Measurements from ENCODE around the gene CALHM2. TPM values are rescaled to one million over a fixed set of nuclear protein-coding genes. Genes with fewer than 3 reads are reported as not detected.

The CALHM2 gene
- total RNA-seq, 2 donors from 2014 or later: 98.4 to 113 TPM

- no peak for TF ChIP-seq CTCF (IDR thresholded peaks at IDR 0.05)
- Histone ChIP-seq H3K9me3 (no peaks in the 10 kb centered on the region), H3K27ac (peak overlapping the region; percentile 93 to 96), H3K4me1 (ENCODE audit: control insufficient read depth in 1 of 2, low read depth in 2 of 2) (peaks cover 59 to 68% of the 10 kb centered on the region in 2 donors), H3K36me3 (peaks cover 30% of the 10 kb centered on the region), H3K27me3 (replicated peaks; ENCODE audit: insufficient read depth) (no peaks in the 10 kb centered on the region), H3K4me3 (peak overlapping the region; percentile 91)
- no peak for DNase-seq (ENCODE audit: low spot score)
- no peak for ATAC-seq (ENCODE audit: insufficient number of reproducible peaks, low FRiP score, low read depth)
Observed at GRCh38 chr10:103449208-103450144, 2.7 kb downstream of the CALHM2 start.

GRCh38 chr10:103448746-103449145 lies 3.4 kb downstream of the CALHM2 start:
- Histone ChIP-seq H3K9me3 (no peaks in the 10 kb centered on the region), H3K36me3 (peaks cover 37% of the 10 kb centered on the region), H3K27me3 (replicated peaks; ENCODE audit: insufficient read depth) (no peaks in the 10 kb centered on the region), H3K4me1 (ENCODE audit: control insufficient read depth in 1 of 2, low read depth in 2 of 2) (peaks cover 59 to 72% of the 10 kb centered on the region in 2 donors), H3K4me3 (peak overlapping the region; percentile 91), H3K27ac (peak overlapping the region; percentile 73 to 96)
- ATAC-seq (ENCODE audit: insufficient number of reproducible peaks, low FRiP score, low read depth) (peak; percentile 44), DNase-seq (ENCODE audit: low spot score) (no peak)
- TF ChIP-seq CTCF (IDR thresholded peaks at IDR 0.05): no peak

- H3K27ac ChIP-seq: peak overlapping the region; percentile 73 to 96
- H3K27me3 ChIP-seq (replicated peaks; ENCODE audit: insufficient read depth): no peaks in the 10 kb centered on the region
- H3K9me3 ChIP-seq: no peaks in the 10 kb centered on the region
- peaks cover 57 to 66% of the 10 kb centered on the region in 2 donors for H3K4me1 ChIP-seq (ENCODE audit: control insufficient read depth in 1 of 2, low read depth in 2 of 2)
- peaks cover 47% of the 10 kb centered on the region for H3K36me3 ChIP-seq
- no peak for DNase-seq (ENCODE audit: low spot score)
- ATAC-seq (ENCODE audit: insufficient number of reproducible peaks, low FRiP score, low read depth): no peak
- no peak for TF ChIP-seq CTCF (IDR thresholded peaks at IDR 0.05)
- no peak overlapping the region for H3K4me3 ChIP-seq
Observed at GRCh38 chr10:103447187-103447586, 5.0 kb downstream of the CALHM2 start.

GRCh38 chr10:103445767-103446567 lies 6.2 kb downstream of the CALHM2 start:
- H3K36me3 ChIP-seq: peaks cover 52% of the 10 kb centered on the region
- peaks cover 65 to 75% of the 10 kb centered on the region in 2 donors for H3K4me1 ChIP-seq (ENCODE audit: control insufficient read depth in 1 of 2, low read depth in 2 of 2)
- H3K27me3 ChIP-seq (replicated peaks; ENCODE audit: insufficient read depth): no peaks in the 10 kb centered on the region
- TF ChIP-seq CTCF (IDR thresholded peaks at IDR 0.05): no peak
- ATAC-seq (ENCODE audit: insufficient number of reproducible peaks, low FRiP score, low read depth) (peak; percentile 89), DNase-seq (ENCODE audit: low spot score) (peak; percentile 73)
- no peaks in the 10 kb centered on the region for H3K9me3 ChIP-seq
- no peak overlapping the region for H3K4me3 ChIP-seq
- peak overlapping the region; percentile 87 to 96 for H3K27ac ChIP-seq

- ATAC-seq (ENCODE audit: insufficient number of reproducible peaks, low FRiP score, low read depth) (no peak), DNase-seq (ENCODE audit: low spot score) (no peak)
- Histone ChIP-seq H3K27me3 (replicated peaks; ENCODE audit: insufficient read depth) (no peaks in the 10 kb centered on the region), H3K9me3 (no peaks in the 10 kb centered on the region), H3K4me1 (ENCODE audit: control insufficient read depth in 1 of 2, low read depth in 2 of 2) (peaks cover 61 to 71% of the 10 kb centered on the region in 2 donors), H3K36me3 (peaks cover 57% of the 10 kb centered on the region), H3K27ac (peak overlapping the region; percentile 87 to 96), H3K4me3 (no peak overlapping the region)
- no peak for TF ChIP-seq CTCF (IDR thresholded peaks at IDR 0.05)
Observed at GRCh38 chr10:103445366-103445765, 6.8 kb downstream of the CALHM2 start.
